Psoas muscle (tissue), 8 donors: ENCODE measurements around the gene PALD1. TPM values are rescaled to one million over a fixed set of nuclear protein-coding genes. Genes with fewer than 3 reads are reported as not detected.
A peak's percentile ranks its signal among the peaks of the same experiment; 100 is the strongest.

Experiments used
- ATAC-seq, 4 donors: fragments of 200-7000 bp; cut with Tn5 transposase; one replicate each; pipeline ENCODE4 v1.9.1; 2020; ENCODE audit warnings: moderate library complexity in 3 of 4, mild to moderate bottlenecking in 2 of 4
- DNase-seq, 2 donors: peaks; one replicate each; pipeline ENCODE4 v3.0.0-alpha.2; 2020
- H3K27ac ChIP-seq: fragments of 200-600 bp; one replicate; pipeline ENCODE4 v1.8.0; 2022
- H3K27me3 ChIP-seq, 3 donors: fragments of 200-600 bp in 1 of 3; one replicate each; pipeline versions ENCODE4 v1.6.1 to v1.8.0; 2013 to 2022; ENCODE audit warnings: low read length in 2 of 3, mild to moderate bottlenecking in 2 of 3, moderate library complexity in 1 of 3; ENCODE audit not compliant: insufficient read depth in 3 of 3
- H3K36me3 ChIP-seq, 2 donors: fragments of 200-600 bp in 1 of 2; one replicate each; pipeline versions ENCODE4 v1.6.1 to v1.8.0; 2013 to 2022; ENCODE audit warnings: low read depth in 1 of 2, mild to moderate bottlenecking in 1 of 2, moderate library complexity in 1 of 2; ENCODE audit not compliant: insufficient read depth in 1 of 2
- H3K4me1 ChIP-seq: fragments of 200-600 bp; one replicate; pipeline ENCODE4 v1.8.0; 2022
- H3K4me3 ChIP-seq: fragments of 200-600 bp; one replicate; pipeline ENCODE4 v1.8.0; 2022; ENCODE audit warnings: mild to moderate bottlenecking
- H3K9me3 ChIP-seq: fragments of 200-600 bp; one replicate; pipeline ENCODE4 v1.8.0; 2022
- WGBS, 3 donors: extraction: QIAGEN DNeasy Blood & Tissue Kit; methylation state at CpG; one replicate each; pipeline versions ENCODE4 v1.1.6 to v1.1.7; 2013; 5-methylcytosine and 5-hydroxymethylcytosine counted together
- intact Hi-C, 2 donors: fragments of 100-400 bp; cut with DNase I; formaldehyde crosslinking; loops; one replicate each; pipeline versions ENCODE4 v1.11.0 to v1.14.2; 2022
- polyA plus RNA-seq, 3 donors: library from polyadenylated mRNA; stranded (reverse); fragments of 200-250 nt; gene quantifications; one replicate each; pipeline ENCODE4 v1.2.3, GENCODE V29; 2013
- total RNA-seq, 4 donors: library from RNA; stranded (reverse); fragmentation: NEBNext Ultra II Directional in 2 of 4; extraction: Animal tissue kit (Norgen Biotek cat#: 25700) in 2 of 4; gene quantifications; one replicate each; pipeline versions ENCODE4 v1.2.1 to v1.2.4, GENCODE V29; 2021 to 2023
- TF ChIP-seq, protein P1 (sequence below): fragments of 200-600 bp; IDR thresholded peaks from one replicate; pipeline ENCODE4 v1.8.0; 2022; ENCODE audit warnings: antibody characterized with exemption
- donor health status: healthy with polysubstance abuse.
- donor health status: DM: no; HTN: no; CAD: no; lungs with moderate emphysema.
- donor health status: Bipolar disorder and iron deficiency.
- donor health status: healthy.
- donor health status: DM: yes; HTN: yes; CAD: no.
- donor health status: DM: no; HTN: no; CAD: no.
- donor health status: DM: no; HTN: no; CAD: no.
- donor health status: DM: yes; HTN: yes; CAD: no.

The PALD1 gene
- total and polyA plus RNA-seq, 7 donors: 1.0 to 4.0 (median 2.8) TPM

- Histone ChIP-seq H3K4me1 (peaks cover 44% of the 10 kb centered on the region), H3K27ac (peak overlapping the region; percentile 69)
Observed at GRCh38 chr10:70509757-70510147, 31.2 kb downstream of the PALD1 start.

DNA sequence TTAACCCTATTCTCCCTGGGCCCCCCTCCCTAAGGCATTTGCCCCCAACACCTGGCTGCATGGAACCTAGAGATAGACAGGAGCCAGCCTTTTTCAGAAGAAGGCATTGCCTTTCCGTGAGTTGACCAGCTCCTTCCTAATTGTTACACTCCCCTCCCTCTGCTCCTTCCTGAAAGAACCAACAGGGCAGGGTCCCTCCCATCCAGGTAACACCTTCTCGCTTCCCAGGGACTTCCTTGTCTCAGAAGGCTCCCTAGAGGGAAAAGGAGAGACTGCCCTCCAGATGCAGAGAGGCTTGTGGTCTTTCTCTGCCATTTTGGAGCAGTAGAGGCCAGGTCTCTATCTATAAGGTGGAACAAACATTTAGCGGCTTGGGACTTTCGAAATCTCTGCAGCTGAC, 31.9 kb downstream of the PALD1 start:
- no peaks in the 10 kb centered on the region for H3K27me3 ChIP-seq
- no peak overlapping the region for H3K27ac ChIP-seq
- intact Hi-C loops: loop anchor here in 1 of 2 donors (5.0 kb wide), 1 partner anchor 33 kb away; the partner anchor contains the start of gene PALD1
- no peaks in the 10 kb centered on the region for H3K9me3 ChIP-seq
- H3K4me1 ChIP-seq: peaks cover 51% of the 10 kb centered on the region
- no peak overlapping the region for H3K4me3 ChIP-seq
- no peak for DNase-seq
- WGBS, 3 donors: 80 to 89% (median 86%) methylated on average over 4 of the region's 4 CpGs
- TF ChIP-seq, protein P1, sequence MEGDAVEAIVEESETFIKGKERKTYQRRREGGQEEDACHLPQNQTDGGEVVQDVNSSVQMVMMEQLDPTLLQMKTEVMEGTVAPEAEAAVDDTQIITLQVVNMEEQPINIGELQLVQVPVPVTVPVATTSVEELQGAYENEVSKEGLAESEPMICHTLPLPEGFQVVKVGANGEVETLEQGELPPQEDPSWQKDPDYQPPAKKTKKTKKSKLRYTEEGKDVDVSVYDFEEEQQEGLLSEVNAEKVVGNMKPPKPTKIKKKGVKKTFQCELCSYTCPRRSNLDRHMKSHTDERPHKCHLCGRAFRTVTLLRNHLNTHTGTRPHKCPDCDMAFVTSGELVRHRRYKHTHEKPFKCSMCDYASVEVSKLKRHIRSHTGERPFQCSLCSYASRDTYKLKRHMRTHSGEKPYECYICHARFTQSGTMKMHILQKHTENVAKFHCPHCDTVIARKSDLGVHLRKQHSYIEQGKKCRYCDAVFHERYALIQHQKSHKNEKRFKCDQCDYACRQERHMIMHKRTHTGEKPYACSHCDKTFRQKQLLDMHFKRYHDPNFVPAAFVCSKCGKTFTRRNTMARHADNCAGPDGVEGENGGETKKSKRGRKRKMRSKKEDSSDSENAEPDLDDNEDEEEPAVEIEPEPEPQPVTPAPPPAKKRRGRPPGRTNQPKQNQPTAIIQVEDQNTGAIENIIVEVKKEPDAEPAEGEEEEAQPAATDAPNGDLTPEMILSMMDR: no peak
- ATAC-seq: no peak
- no peaks in the 10 kb centered on the region for H3K36me3 ChIP-seq

More at GRCh38 chr10:70509757-70510147, 31.2 kb downstream of the PALD1 start:
- Histone ChIP-seq H3K9me3 (no peaks in the 10 kb centered on the region), H3K4me3 (no peak overlapping the region), H3K36me3 (no peaks in the 10 kb centered on the region), H3K27me3 (no peaks in the 10 kb centered on the region)
- 71 to 86% (median 80%) methylated on average over 7 of the region's 7 CpGs for WGBS, 3 donors
- intact Hi-C loops: loop anchor here in 1 of 2 donors (5.0 kb wide), 1 partner anchor 32 kb away; the partner anchor contains the start of gene PALD1
- ATAC-seq: no peak
- TF ChIP-seq, protein P1: no peak
- DNase-seq: no peak

DNA sequence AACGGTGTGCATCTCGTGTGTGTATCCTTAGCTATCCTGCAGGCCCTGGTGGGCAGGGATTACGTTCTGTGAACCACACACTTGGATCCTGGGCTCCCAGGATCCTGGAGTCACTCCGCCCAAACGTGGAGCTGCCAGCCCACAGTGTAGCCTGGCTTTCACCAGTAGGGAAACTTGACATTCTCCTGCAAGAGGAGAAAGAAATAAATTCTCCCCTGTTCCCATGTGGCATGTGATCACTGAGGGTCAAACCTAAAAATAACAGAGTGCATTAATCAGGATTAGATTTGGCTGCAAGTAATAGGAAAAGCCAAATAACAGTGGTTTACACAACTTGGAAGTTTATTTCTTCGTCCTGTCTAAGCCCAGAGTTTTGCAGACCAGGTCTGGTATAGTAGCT, 32.3 kb downstream of the PALD1 start:
- H3K4me3 ChIP-seq: no peak overlapping the region
- H3K27me3 ChIP-seq: no peaks in the 10 kb centered on the region
- H3K36me3 ChIP-seq: no peaks in the 10 kb centered on the region
- H3K4me1 ChIP-seq: peaks cover 54% of the 10 kb centered on the region
- H3K27ac ChIP-seq: peak overlapping the region; percentile 21
- H3K9me3 ChIP-seq: no peaks in the 10 kb centered on the region
- TF ChIP-seq, protein P1: no peak
- ATAC-seq (peak in 1 of 4 donors; percentile 11), DNase-seq (no peak)
- 18 to 46% (median 25%) methylated on average over 6 of the region's 6 CpGs for WGBS, 3 donors
- intact Hi-C loops: loop anchor here in 1 of 2 donors (5.0 kb wide), 1 partner anchor 34 kb away; the partner anchor contains the start of gene PALD1

- DNase-seq (no peak), ATAC-seq (no peak)
- WGBS, 3 donors: 28 to 45% (median 29%) methylated on average over 5 of the region's 5 CpGs
- intact Hi-C loops: loop anchor here in 1 of 2 donors (5.0 kb wide), 1 partner anchor 35 kb away; the partner anchor contains the start of gene PALD1
- Histone ChIP-seq H3K4me3 (no peak overlapping the region), H3K36me3 (no peaks in the 10 kb centered on the region), H3K4me1 (peaks cover 54% of the 10 kb centered on the region), H3K9me3 (no peaks in the 10 kb centered on the region), H3K27ac (no peak overlapping the region), H3K27me3 (no peaks in the 10 kb centered on the region)
- TF ChIP-seq, protein P1: no peak
Observed at GRCh38 chr10:70512149-70512639, 33.6 kb downstream of the PALD1 start.
